Measurements from ENCODE around the gene ABCC2. TPM values are rescaled to one million over a fixed set of nuclear protein-coding genes. Genes with fewer than 3 reads are reported as not detected.

Gene ABCC2
- total and polyA plus RNA-seq, 2 of the 4 experiments (the other 2 are of a cell fraction): 0.21 to 0.36 TPM

- POLR2A ChIA-PET (ENCODE audit: unreplicated experiment): no interaction called here
- CTCF ChIA-PET: interaction anchor here (0.6 kb wide), 1 partner anchor 19 kb away, joined by 4 read pairs; no protein-coding TSS in a partner anchor
- no CpG with 5 or more reads among the region's 8 CpGs for WGBS, 2 experiments (ENCODE audit: extremely low coverage in 2 of 2, insufficient read length in 1 of 2)
Measured at GRCh38 chr10:99814143-99814542, 31.7 kb downstream of the ABCC2 start.

More at GRCh38 chr10:99814143-99814542, 31.7 kb downstream of the ABCC2 start:
- ATAC-seq (ENCODE audit: low read depth) (no peak), DNase-seq (no peak)
- H2BK20ac ChIP-seq (ENCODE audit: low read depth, low read length): no peak overlapping the region
- H2AK5ac ChIP-seq (ENCODE audit: low read depth, low read length): no peak overlapping the region
- no peak overlapping the region for H3K4ac ChIP-seq (ENCODE audit: low read depth, low read length)
- no peak overlapping the region for H2BK120ac ChIP-seq (ENCODE audit: low read depth, low read length)
- H3K36me3 ChIP-seq (ENCODE audit: control insufficient read depth, insufficient read depth, low read length): no peaks in the 10 kb centered on the region
- in situ Hi-C loops (cut with MboI; ENCODE audit: low sequenced_read_pairs): no loop called here
- no peaks in the 10 kb centered on the region for H3K27me3 ChIP-seq (ENCODE audit: control insufficient read depth, insufficient read depth, low read length)
- H3K9ac ChIP-seq (ENCODE audit: low read depth, low read length): no peak overlapping the region
- no peak overlapping the region for H3K56ac ChIP-seq (ENCODE audit: extremely low read depth, insufficient read depth, low read length)
- H3K14ac ChIP-seq (replicated peaks; ENCODE audit: low read depth, low read length): no peak overlapping the region
- H3K23ac ChIP-seq (ENCODE audit: low read depth, low read length): no peak overlapping the region
- no peaks in the 10 kb centered on the region for H3K9me1 ChIP-seq (ENCODE audit: insufficient read depth, low read length)
- H3K4me1 ChIP-seq (ENCODE audit: control insufficient read depth, insufficient read depth, low read length): peaks cover 5% of the 10 kb centered on the region; the same call in 1 of the 2 replicates
- H3K4me2 ChIP-seq (ENCODE audit: low read depth, low read length): no peak overlapping the region
- H3K4me3 ChIP-seq (ENCODE audit: insufficient read depth, low read depth, low read length): no peak overlapping the region
- no peak overlapping the region for H4K91ac ChIP-seq (ENCODE audit: insufficient read depth, low read depth, low read length)
- no peaks in the 10 kb centered on the region for H4K20me1 ChIP-seq (ENCODE audit: insufficient read depth, low read length)
- H2AFZ ChIP-seq (replicated peaks; ENCODE audit: low read length, poor library complexity): no peak overlapping the region
- intact Hi-C loops (cut with micrococcal nuclease): no loop called here
- TF ChIP-seq MXI1 (IDR thresholded peaks at IDR 0.05; ENCODE audit: borderline replicate concordance, low read depth, low read length) (no peak), MAZ (IDR thresholded peaks at IDR 0.05; ENCODE audit: borderline replicate concordance, low read depth, low read length) (no peak), RFX5 (IDR thresholded peaks at IDR 0.05; ENCODE audit: low read depth, low read length) (no peak), ELK1 (IDR thresholded peaks at IDR 0.05; ENCODE audit: borderline replicate concordance, low read depth, low read length) (no peak), POLR2A (IDR thresholded peaks at IDR 0.05; ENCODE audit: low read depth, low read length) (no peak), CHD1 (IDR thresholded peaks at IDR 0.05; ENCODE audit: low read depth, low read length) (no peak), BHLHE40 (IDR thresholded peaks at IDR 0.05; ENCODE audit: low read depth, low read length) (no peak), CEBPB (IDR thresholded peaks at IDR 0.05; ENCODE audit: low read depth, low read length) (no peak), CTCF (conservative IDR thresholded peaks at IDR 0.05; ENCODE audit: low read depth, low read length) (no peak), NFE2L2 (IDR thresholded peaks at IDR 0.05; ENCODE audit: low read depth, low read length) (no peak), RAD21 (IDR thresholded peaks at IDR 0.05; ENCODE audit: low read length) (no peak), RCOR1 (IDR thresholded peaks at IDR 0.05; ENCODE audit: insufficient replicate concordance, low read length) (no peak), USF2 (IDR thresholded peaks at IDR 0.05; ENCODE audit: low read depth, low read length) (no peak), SMC3 (IDR thresholded peaks at IDR 0.05; ENCODE audit: low read depth, low read length) (no peak)
- no peak overlapping the region for H2AK9ac ChIP-seq (replicated peaks; ENCODE audit: low read depth, low read length, poor library complexity)
- dilution Hi-C loops (cut with HindIII; ENCODE audit: low sequenced_read_pairs, unreplicated experiment): no loop called here
- no peak overlapping the region for H2BK5ac ChIP-seq (ENCODE audit: low read depth, low read length, poor library complexity, severe bottlenecking)
- no peak overlapping the region for H3K18ac ChIP-seq (ENCODE audit: low read depth, low read length)
- no peak overlapping the region for H3K27ac ChIP-seq (ENCODE audit: insufficient read depth, low read length)
- H4K5ac ChIP-seq (ENCODE audit: low read depth, low read length): no peak overlapping the region
- no peak overlapping the region for H4K8ac ChIP-seq (ENCODE audit: low read depth in 2 of 2, low read length in 2 of 2)
- H3K79me1 ChIP-seq (ENCODE audit: low read depth in 1 of 2, low read length in 2 of 2): no peaks in the 10 kb centered on the region
- no peak overlapping the region for H2BK15ac ChIP-seq (ENCODE audit: low read depth, low read length)
- H3K9me3 ChIP-seq (ENCODE audit: control insufficient read depth, insufficient read depth, low read length): no peaks in the 10 kb centered on the region
- BruUV-seq (replicated peaks): no TSS peak

All from IMR-90 (cell line).